Stimulated activated naive CD8-positive, alpha-beta T cell treated with anti-CD3 and anti-CD28 coated beads, Interleukin-15, Interleukin-2, amounts not matched to agents 100 ng/mL and 50 ng/mL, for 24 hours (primary cell): ENCODE measurements around the gene TMEM221.
A peak's percentile ranks its signal among the peaks of the same experiment; 100 is the strongest.

Experiments
- H3K27ac Mint-ChIP-seq: one replicate; pipeline ENCODE4 v1.8.0; 2021; ENCODE audit warnings: mild to moderate bottlenecking, mixed read lengths
- H3K27me3 Mint-ChIP-seq: one replicate; pipeline ENCODE4 v1.8.0; 2021; ENCODE audit warnings: mixed read lengths
- H3K36me3 Mint-ChIP-seq: one replicate; pipeline ENCODE4 v1.8.0; 2021; ENCODE audit warnings: low read depth, mixed read lengths
- H3K4me1 Mint-ChIP-seq: one replicate; pipeline ENCODE4 v1.8.0; 2021; ENCODE audit warnings: low read depth, mixed read lengths
- H3K4me3 Mint-ChIP-seq: one replicate; pipeline ENCODE4 v1.8.0; 2021; ENCODE audit warnings: mild to moderate bottlenecking, mixed read lengths
- H3K9me3 Mint-ChIP-seq: one replicate; pipeline ENCODE4 v1.8.0; 2021; ENCODE audit warnings: mixed read lengths

Gene TMEM221

GRCh38 chr19:17435218-17435617 lies 13.2 kb downstream of the TMEM221 start:
- Mint-ChIP-seq H3K9me3 (no peaks in the 10 kb centered on the region), H3K27me3 (no peaks in the 10 kb centered on the region), H3K36me3 (no peaks in the 10 kb centered on the region), H3K4me1 (no peaks in the 10 kb centered on the region), H3K4me3 (no peak overlapping the region), H3K27ac (no peak overlapping the region)

- H3K27me3 Mint-ChIP-seq = no peaks in the 10 kb centered on the region
- H3K27ac Mint-ChIP-seq = no peak overlapping the region
- no peaks in the 10 kb centered on the region for H3K4me1 Mint-ChIP-seq
- H3K9me3 Mint-ChIP-seq = no peaks in the 10 kb centered on the region
- no peak overlapping the region for H3K4me3 Mint-ChIP-seq
- H3K36me3 Mint-ChIP-seq = no peaks in the 10 kb centered on the region
Measured at GRCh38 chr19:17431417-17431816, 17.1 kb downstream of the TMEM221 start.

GRCh38 chr19:17429641-17430113 lies 18.8 kb downstream of the TMEM221 start:
- no peaks in the 10 kb centered on the region for H3K36me3 Mint-ChIP-seq
- no peak overlapping the region for H3K4me3 Mint-ChIP-seq
- H3K9me3 Mint-ChIP-seq = no peaks in the 10 kb centered on the region
- H3K27me3 Mint-ChIP-seq = no peaks in the 10 kb centered on the region
- no peak overlapping the region for H3K27ac Mint-ChIP-seq
- H3K4me1 Mint-ChIP-seq = no peaks in the 10 kb centered on the region

- H3K27ac Mint-ChIP-seq = no peak overlapping the region
- H3K27me3 Mint-ChIP-seq = no peaks in the 10 kb centered on the region
- H3K4me3 Mint-ChIP-seq = no peak overlapping the region
- no peaks in the 10 kb centered on the region for H3K36me3 Mint-ChIP-seq
- H3K9me3 Mint-ChIP-seq = no peaks in the 10 kb centered on the region
- peaks cover 7% of the 10 kb centered on the region for H3K4me1 Mint-ChIP-seq
Measured at GRCh38 chr19:17424743-17425365, 23.6 kb downstream of the TMEM221 start.

- H3K9me3 Mint-ChIP-seq = no peaks in the 10 kb centered on the region
- H3K36me3 Mint-ChIP-seq = no peaks in the 10 kb centered on the region
- H3K27me3 Mint-ChIP-seq = no peaks in the 10 kb centered on the region
- no peak overlapping the region for H3K4me3 Mint-ChIP-seq
- peaks cover 17% of the 10 kb centered on the region for H3K4me1 Mint-ChIP-seq
- no peak overlapping the region for H3K27ac Mint-ChIP-seq
Measured at GRCh38 chr19:17423429-17424208, 24.8 kb downstream of the TMEM221 start.

GRCh38 chr19:17421942-17422341 lies 26.5 kb downstream of the TMEM221 start:
- H3K9me3 Mint-ChIP-seq = no peaks in the 10 kb centered on the region
- no peaks in the 10 kb centered on the region for H3K27me3 Mint-ChIP-seq
- no peaks in the 10 kb centered on the region for H3K36me3 Mint-ChIP-seq
- no peak overlapping the region for H3K4me3 Mint-ChIP-seq
- peaks cover 18% of the 10 kb centered on the region for H3K4me1 Mint-ChIP-seq
- H3K27ac Mint-ChIP-seq = no peak overlapping the region

- peaks cover 4% of the 10 kb centered on the region for H3K36me3 Mint-ChIP-seq
- peak overlapping the region; percentile 92 for H3K4me3 Mint-ChIP-seq
- H3K4me1 Mint-ChIP-seq = peaks cover 18% of the 10 kb centered on the region
- no peaks in the 10 kb centered on the region for H3K27me3 Mint-ChIP-seq
- peak overlapping the region; percentile 34 for H3K27ac Mint-ChIP-seq
- no peaks in the 10 kb centered on the region for H3K9me3 Mint-ChIP-seq
Measured at GRCh38 chr19:17420475-17420924, 28.0 kb downstream of the TMEM221 start.

- Mint-ChIP-seq H3K27me3 (no peaks in the 10 kb centered on the region), H3K4me1 (peaks cover 18% of the 10 kb centered on the region), H3K27ac (peak within 1 kb of the TSS; percentile 90), H3K9me3 (no peaks in the 10 kb centered on the region), H3K36me3 (peaks cover 10% of the 10 kb centered on the region), H3K4me3 (peak within 1 kb of the TSS; percentile 92)
Measured at GRCh38 chr19:17419621-17420474, 28.6 kb downstream of the TMEM221 start, which contains the start of gene MVB12A. Gene MVB12A (plus strand): TSS chr19:17420047. CDS start chr19:17420136, 89 bp downstream.

GRCh38 chr19:17419154-17419620 lies 29.3 kb downstream of the TMEM221 start:
- Mint-ChIP-seq H3K4me3 (peak overlapping the region; percentile 92), H3K9me3 (no peaks in the 10 kb centered on the region), H3K27ac (peak overlapping the region; percentile 90), H3K4me1 (peaks cover 18% of the 10 kb centered on the region), H3K36me3 (peaks cover 10% of the 10 kb centered on the region), H3K27me3 (no peaks in the 10 kb centered on the region)

- H3K9me3 Mint-ChIP-seq = no peaks in the 10 kb centered on the region
- H3K27ac Mint-ChIP-seq = peak overlapping the region; percentile 90
- H3K4me1 Mint-ChIP-seq = peaks cover 18% of the 10 kb centered on the region
- peak overlapping the region; percentile 92 for H3K4me3 Mint-ChIP-seq
- H3K36me3 Mint-ChIP-seq = peaks cover 10% of the 10 kb centered on the region
- H3K27me3 Mint-ChIP-seq = no peaks in the 10 kb centered on the region
Measured at GRCh38 chr19:17418710-17419109, 29.8 kb downstream of the TMEM221 start.

- Mint-ChIP-seq H3K4me1 (peaks cover 20% of the 10 kb centered on the region), H3K27ac (peak overlapping the region; percentile 12), H3K4me3 (no peak overlapping the region), H3K9me3 (no peaks in the 10 kb centered on the region), H3K36me3 (peaks cover 17% of the 10 kb centered on the region), H3K27me3 (no peaks in the 10 kb centered on the region)
Measured at GRCh38 chr19:17415121-17415520, 33.3 kb downstream of the TMEM221 start.

- Mint-ChIP-seq H3K4me1 (peaks cover 14% of the 10 kb centered on the region), H3K27ac (no peak overlapping the region), H3K9me3 (no peaks in the 10 kb centered on the region), H3K4me3 (no peak overlapping the region), H3K36me3 (peaks cover 17% of the 10 kb centered on the region), H3K27me3 (no peaks in the 10 kb centered on the region)
Measured at GRCh38 chr19:17414097-17414496, 34.4 kb downstream of the TMEM221 start.

- no peak overlapping the region for H3K4me3 Mint-ChIP-seq
- no peak overlapping the region for H3K27ac Mint-ChIP-seq
Measured at GRCh38 chr19:17411801-17412200, 36.7 kb downstream of the TMEM221 start.

GRCh38 chr19:17409990-17410389 lies 38.5 kb downstream of the TMEM221 start:
- H3K27me3 Mint-ChIP-seq = no peaks in the 10 kb centered on the region
- no peak overlapping the region for H3K4me3 Mint-ChIP-seq
- H3K9me3 Mint-ChIP-seq = no peaks in the 10 kb centered on the region

More at GRCh38 chr19:17411801-17412200, 36.7 kb downstream of the TMEM221 start:
- H3K27me3 Mint-ChIP-seq = no peaks in the 10 kb centered on the region
- H3K9me3 Mint-ChIP-seq = no peaks in the 10 kb centered on the region
- peaks cover 18% of the 10 kb centered on the region for H3K4me1 Mint-ChIP-seq
- peaks cover 22% of the 10 kb centered on the region for H3K36me3 Mint-ChIP-seq

More at GRCh38 chr19:17409990-17410389, 38.5 kb downstream of the TMEM221 start:
- Mint-ChIP-seq H3K27ac (no peak overlapping the region), H3K4me1 (peaks cover 28% of the 10 kb centered on the region), H3K36me3 (peaks cover 13% of the 10 kb centered on the region)
